ENCODE results near the gene LMLN. TPM values are rescaled to one million over a fixed set of nuclear protein-coding genes. Genes with fewer than 3 reads are reported as not detected.
A peak's percentile ranks its signal among the peaks of the same experiment; 100 is the strongest.

LMLN gene
- total and polyA plus RNA-seq, 8 donors = 0.15 to 13.8 (median 2.0) TPM

- DNase-seq = no peak
- WGBS, 5 donors = 14 to 24% (median 19%) methylated on average over 17 of the region's 17 CpGs
- Histone ChIP-seq H3K4me3 (peak overlapping the region; percentile 56 to 79 (median 60)), H3K27ac (peak overlapping the region; percentile 85 to 89 (median 86)), H3K36me3 (peaks cover 27 to 33% (median 32%) of the 10 kb centered on the region in 4 donors), H3K27me3 (no peaks in the 10 kb centered on the region), H3K4me1 (peaks cover 32 to 44% (median 41%) of the 10 kb centered on the region in 4 donors), H3K9me3 (no peaks in the 10 kb centered on the region)
- intact Hi-C loops (cut with DNase I; ENCODE audit: low total_unique reads) = no loop called here
- TF ChIP-seq EP300 (IDR thresholded peaks at IDR 0.05) (no peak), POLR2A (IDR thresholded peaks at IDR 0.05) (no peak), POLR2AphosphoS5 (IDR thresholded peaks at IDR 0.05) (no peak), CTCF (IDR thresholded peaks at IDR 0.05) (no peak)
Observed at GRCh38 chr3:197949191-197949777, 10.7 kb upstream of the LMLN start.

GRCh38 chr3:197949778-197950676 lies 10.0 kb upstream of the LMLN start, which contains the start of gene RPL35A:
TSS of gene RPL35A (plus strand) at chr3:197950190. CDS start at chr3:197950968, 778 bp downstream.
- TF ChIP-seq EP300 (IDR thresholded peaks at IDR 0.05) (no peak), CTCF (IDR thresholded peaks at IDR 0.05) (peak in 1 of 7 experiments; percentile 19), POLR2AphosphoS5 (IDR thresholded peaks at IDR 0.05) (peak; percentile 82 to 94 (median 87)), POLR2A (IDR thresholded peaks at IDR 0.05) (peak in 2 of 4 donors; percentile 56 to 66)
- 0 to 1% (median 0%) methylated on average over 36 of the region's 36 CpGs for WGBS, 5 donors
- peak; percentile 86 to 97 for DNase-seq
- peaks cover 32 to 51% (median 44%) of the 10 kb centered on the region in 4 donors for H3K4me1 ChIP-seq
- peak within 1 kb of the TSS; percentile 85 to 89 (median 86) for H3K27ac ChIP-seq
- no peaks in the 10 kb centered on the region for H3K27me3 ChIP-seq
- peaks cover 34 to 40% (median 39%) of the 10 kb centered on the region in 4 donors for H3K36me3 ChIP-seq
- peak within 1 kb of the TSS; percentile 56 to 79 (median 60) for H3K4me3 ChIP-seq
- intact Hi-C loops (cut with DNase I; ENCODE audit: low total_unique reads) = no loop called here
- H3K9me3 ChIP-seq = no peaks in the 10 kb centered on the region

GRCh38 chr3:197950677-197951061 lies 9.3 kb upstream of the LMLN start:
- no peaks in the 10 kb centered on the region for H3K27me3 ChIP-seq
- intact Hi-C loops (cut with DNase I; ENCODE audit: low total_unique reads) = no loop called here

More at GRCh38 chr3:197950677-197951061, 9.3 kb upstream of the LMLN start:
- no peaks in the 10 kb centered on the region for H3K9me3 ChIP-seq
- no peak for TF ChIP-seq CTCF (IDR thresholded peaks at IDR 0.05)
- TF ChIP-seq POLR2A (IDR thresholded peaks at IDR 0.05) = no peak
- no peak for TF ChIP-seq POLR2AphosphoS5 (IDR thresholded peaks at IDR 0.05)
- TF ChIP-seq EP300 (IDR thresholded peaks at IDR 0.05) = no peak
- peaks cover 32 to 52% (median 44%) of the 10 kb centered on the region in 4 donors for H3K4me1 ChIP-seq
- no peak for DNase-seq
- 0 to 1% (median 1%) methylated on average over 11 of the region's 11 CpGs for WGBS, 5 donors
- peak overlapping the region; percentile 85 to 89 (median 86) for H3K27ac ChIP-seq
- peak overlapping the region; percentile 56 to 79 (median 60) for H3K4me3 ChIP-seq
- peaks cover 41 to 46% (median 46%) of the 10 kb centered on the region in 4 donors for H3K36me3 ChIP-seq
